ENCODE results near the gene RAB11B.
A peak's percentile ranks its signal among the peaks of the same experiment; 100 is the strongest.
"Not testable (repeated sequence)": the region's sequence is repeated elsewhere in the genome, so short reads cannot be mapped to it uniquely, and the experiment has no call there.

RAB11B gene

GRCh38 chr19:8397746-8398310, 7.7 kb downstream of the RAB11B start:
- Mint-ChIP-seq H3K27me3 (no peaks in the 10 kb centered on the region), H3K27ac (no peak overlapping the region), H3K4me1 (peaks cover 38% of the 10 kb centered on the region), H3K4me3 (no peak overlapping the region), H3K9me3 (no peaks in the 10 kb centered on the region)
- ATAC-seq: no peak
- DNase-seq: no peak

GRCh38 chr19:8398311-8398771, 8.2 kb downstream of the RAB11B start:
- Mint-ChIP-seq H3K4me1 (peaks cover 38% of the 10 kb centered on the region), H3K9me3 (no peaks in the 10 kb centered on the region), H3K27me3 (no peaks in the 10 kb centered on the region), H3K27ac (peak overlapping the region in 1 of 2 donors; percentile 54), H3K4me3 (no peak overlapping the region)
- no peak for DNase-seq
- ATAC-seq: no peak

- H3K4me3 Mint-ChIP-seq: no peak overlapping the region
- ATAC-seq: no peak
- H3K27me3 Mint-ChIP-seq: no peaks in the 10 kb centered on the region
- DNase-seq: no peak
- peaks cover 35% of the 10 kb centered on the region for H3K4me1 Mint-ChIP-seq
- no peak overlapping the region for H3K27ac Mint-ChIP-seq
- H3K9me3 Mint-ChIP-seq: no peaks in the 10 kb centered on the region
Observed at GRCh38 chr19:8399681-8400188, 9.6 kb downstream of the RAB11B start.

- no peak overlapping the region for H3K4me3 Mint-ChIP-seq
- H3K4me1 Mint-ChIP-seq: peaks cover 12% of the 10 kb centered on the region
- no peak for ATAC-seq
- DNase-seq: no peak
- H3K27ac Mint-ChIP-seq: peak overlapping the region in 1 of 2 donors; percentile 39
- no peaks in the 10 kb centered on the region for H3K27me3 Mint-ChIP-seq
- H3K9me3 Mint-ChIP-seq: no peaks in the 10 kb centered on the region
Observed at GRCh38 chr19:8401981-8402411, 11.8 kb downstream of the RAB11B start.

DNA sequence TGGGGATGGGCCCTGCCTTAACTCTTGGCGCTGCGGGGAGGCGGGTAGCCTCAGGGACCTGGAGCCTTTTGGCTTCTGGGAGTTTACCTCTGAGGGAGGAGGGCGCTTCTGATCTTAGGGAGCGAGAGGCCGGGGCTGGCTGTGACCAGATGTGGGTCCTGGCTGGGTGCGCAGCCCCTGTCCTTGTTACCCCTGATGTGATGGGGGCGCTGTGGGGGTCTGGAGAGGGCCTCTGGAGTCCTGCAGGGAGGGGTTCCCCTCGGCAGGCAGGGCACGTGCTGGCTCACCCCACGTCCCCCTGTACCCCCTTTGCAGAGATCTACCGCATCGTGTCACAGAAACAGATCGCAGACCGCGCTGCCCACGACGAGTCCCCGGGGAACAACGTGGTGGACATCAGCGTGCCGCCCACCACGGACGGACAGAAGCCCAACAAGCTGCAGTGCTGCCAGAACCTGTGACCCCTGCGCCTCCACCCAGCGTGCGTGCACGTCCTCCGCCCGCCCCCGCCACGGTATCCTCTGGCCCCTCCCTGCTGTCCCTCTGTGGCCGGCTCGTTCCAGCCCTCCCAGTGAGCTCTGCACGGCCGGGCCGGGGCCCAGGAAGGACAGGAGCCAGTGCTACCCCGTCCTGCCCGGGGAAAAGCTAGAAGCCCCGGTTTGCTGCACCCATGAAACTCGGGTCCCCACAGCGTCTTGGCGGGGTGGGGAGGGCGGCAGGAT, 13.1 kb downstream of the RAB11B start:
- Mint-ChIP-seq H3K4me3 (no peak overlapping the region), H3K27me3 (no peaks in the 10 kb centered on the region), H3K27ac (no peak overlapping the region), H3K4me1 (peaks cover 5% of the 10 kb centered on the region), H3K9me3 (no peaks in the 10 kb centered on the region)
- ATAC-seq (peak; percentile 42), DNase-seq (no peak)

DNA sequence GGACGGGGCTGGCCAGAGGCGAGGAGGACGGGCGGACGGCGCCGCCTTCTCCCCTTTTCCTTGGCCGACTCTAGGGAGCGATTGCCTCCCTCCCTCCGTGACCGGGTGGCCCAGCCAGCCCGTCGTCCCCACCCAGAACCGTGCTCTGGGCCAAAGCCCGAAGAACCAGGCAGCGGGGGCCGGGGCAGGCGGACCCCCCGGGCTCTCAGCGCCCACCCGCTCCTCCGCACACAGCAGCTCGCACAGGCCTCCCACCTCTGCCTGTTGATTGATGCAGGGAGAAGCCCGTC, 13.6 kb downstream of the RAB11B start:
- no peaks in the 10 kb centered on the region for H3K27me3 Mint-ChIP-seq
- peak; percentile 26 for ATAC-seq
- no peaks in the 10 kb centered on the region for H3K9me3 Mint-ChIP-seq
- H3K27ac Mint-ChIP-seq: no peak overlapping the region
- peaks cover 5% of the 10 kb centered on the region for H3K4me1 Mint-ChIP-seq
- H3K4me3 Mint-ChIP-seq: no peak overlapping the region
- no peak for DNase-seq

DNA sequence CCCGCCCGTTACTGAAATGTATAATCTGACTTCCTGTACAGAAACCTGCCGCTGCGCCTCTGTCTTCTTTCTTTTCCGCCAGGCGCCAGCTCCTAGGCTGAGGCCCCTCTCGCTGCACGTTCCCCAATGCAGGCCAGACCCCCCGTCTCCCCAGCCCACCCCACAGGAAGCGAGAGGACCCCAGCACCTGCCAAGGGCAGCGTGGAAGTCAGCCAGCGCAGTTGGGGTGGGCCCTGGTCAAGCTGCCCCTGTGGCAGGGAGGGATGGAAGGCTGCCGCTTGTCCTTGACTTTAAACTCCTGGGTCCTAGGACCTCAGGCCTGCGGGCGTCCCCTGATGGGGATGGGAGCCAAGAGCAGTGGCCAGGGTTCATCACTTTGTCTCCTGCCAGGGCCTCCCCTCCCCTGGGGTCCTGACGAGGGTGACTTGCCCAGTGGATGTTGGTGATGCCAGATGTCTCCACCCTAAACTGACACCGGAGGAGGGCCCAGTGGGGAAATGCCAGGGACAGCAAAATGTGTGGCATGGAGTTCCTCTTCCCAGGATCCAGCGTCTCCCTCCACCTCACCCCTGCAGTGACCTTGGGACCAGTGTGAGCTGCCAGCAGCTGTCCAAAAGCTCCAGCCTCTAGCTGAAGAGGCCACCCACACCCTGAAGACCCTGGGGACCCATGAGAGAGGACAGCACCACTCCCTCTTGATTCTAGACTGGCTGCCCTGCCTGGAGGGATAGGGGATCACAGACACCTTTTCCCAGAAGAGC, 14.4 kb downstream of the RAB11B start:
- Mint-ChIP-seq H3K27me3 (no peaks in the 10 kb centered on the region), H3K9me3 (no peaks in the 10 kb centered on the region), H3K4me1 (peaks cover 2% of the 10 kb centered on the region), H3K4me3 (no peak overlapping the region), H3K27ac (peak overlapping the region in 1 of 2 donors; percentile 33)
- DNase-seq (no peak), ATAC-seq (no peak)

DNA sequence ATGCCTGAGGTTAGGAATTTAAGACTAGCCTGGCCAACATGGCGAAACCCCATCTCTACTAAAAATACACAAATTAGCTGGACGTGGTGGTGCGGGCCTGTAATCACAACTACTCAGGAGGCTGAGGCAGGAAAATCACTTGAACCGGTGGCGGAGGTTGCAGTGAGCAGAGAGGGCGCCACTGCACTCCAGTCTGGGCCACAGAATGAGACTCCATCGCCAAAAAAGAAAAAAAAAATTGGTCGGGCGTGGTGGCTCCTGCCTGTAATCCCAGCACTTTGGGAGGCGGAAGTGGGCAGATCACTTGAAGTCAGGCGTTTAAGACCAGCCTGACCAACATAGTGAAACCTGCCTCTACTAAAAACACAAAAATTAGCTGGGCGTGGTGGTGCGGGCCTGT, 20.6 kb downstream of the RAB11B start:
- DNase-seq, H3K27me3 Mint-ChIP-seq, H3K27ac Mint-ChIP-seq, ATAC-seq, H3K4me3 Mint-ChIP-seq, H3K9me3 Mint-ChIP-seq: not testable (repeated sequence)
- peaks cover 10% of the 10 kb centered on the region for H3K4me1 Mint-ChIP-seq

DNA sequence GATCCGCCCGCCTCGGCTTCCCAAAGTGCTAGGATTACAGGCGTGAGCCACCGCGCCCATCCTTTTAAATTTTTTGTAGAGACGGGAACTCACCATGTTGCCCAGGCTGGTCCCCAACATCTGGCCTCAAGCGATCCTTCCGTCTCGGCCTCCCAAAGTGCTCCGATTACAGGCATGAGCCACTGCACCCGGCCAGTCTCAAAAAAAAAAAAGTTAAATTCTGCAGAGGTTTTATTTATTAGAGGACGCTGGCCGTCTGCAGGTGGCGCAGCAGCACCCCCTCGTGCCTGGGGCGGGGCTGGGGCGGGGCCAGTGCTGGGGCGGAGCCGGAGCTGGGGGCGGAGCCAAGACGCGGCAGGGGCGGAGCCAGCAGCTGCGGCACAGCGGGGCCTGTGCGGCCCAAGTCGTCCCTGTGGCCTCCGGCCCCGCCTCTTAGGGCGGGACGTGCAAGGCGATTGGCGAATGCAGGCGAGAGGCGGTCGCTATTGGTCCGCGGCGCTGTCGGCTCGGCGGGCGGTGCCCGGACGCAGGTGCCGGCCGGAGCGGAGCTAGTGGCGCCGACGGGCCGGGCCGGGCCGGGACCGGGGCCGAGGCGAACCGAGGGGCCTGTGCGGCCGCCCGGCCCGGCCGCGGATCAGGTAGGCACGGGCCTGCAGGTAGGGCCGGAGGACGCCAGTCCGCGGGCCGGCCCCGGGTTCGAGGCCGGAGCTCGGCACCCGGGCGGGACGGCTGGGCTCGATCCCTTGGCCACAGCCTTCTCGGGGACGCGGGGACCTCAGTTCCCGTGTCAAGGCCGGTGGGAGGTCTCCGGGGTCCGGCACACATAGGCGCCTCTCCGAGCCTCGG, 22.8 kb downstream of the RAB11B start, which contains the start of gene MARCHF2:
TSS of gene MARCHF2 (plus strand) at position 523 of the 846 bp plus-strand sequence. CDS start 8,536 bp downstream, outside the sequence.
- peak; percentile 100 for ATAC-seq
- no peak within 1 kb of the TSS for H3K27ac Mint-ChIP-seq

DNA sequence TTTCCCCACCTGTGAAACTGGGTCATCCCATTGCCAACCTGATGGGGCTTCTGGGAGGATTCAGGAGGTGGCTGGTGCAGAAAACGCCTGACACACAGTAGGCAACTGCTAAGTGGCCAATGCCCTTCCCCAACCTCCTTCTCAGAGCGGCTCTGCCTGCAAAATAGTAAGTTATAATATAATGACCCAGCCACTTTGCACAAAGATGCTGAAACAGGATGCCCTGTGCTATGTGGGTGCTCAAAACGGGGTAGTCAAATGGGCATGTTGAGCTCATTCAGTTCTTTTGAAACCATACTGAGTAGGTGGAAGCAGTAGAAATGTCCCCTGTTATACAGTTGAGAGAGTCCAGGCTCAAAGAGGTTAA, 23.5 kb downstream of the RAB11B start:
- Mint-ChIP-seq H3K9me3 (no peaks in the 10 kb centered on the region), H3K4me3 (peak overlapping the region; percentile 53 to 58), H3K4me1 (peaks cover 10% of the 10 kb centered on the region), H3K27me3 (no peaks in the 10 kb centered on the region), H3K27ac (no peak overlapping the region)
- ATAC-seq (peak; percentile 3), DNase-seq (no peak)

More for the DNA sequence above, 22.8 kb downstream of the RAB11B start, which contains the start of gene MARCHF2:
- Mint-ChIP-seq H3K9me3 (no peaks in the 10 kb centered on the region), H3K4me3 (peak within 1 kb of the TSS; percentile 53 to 63), H3K27me3 (no peaks in the 10 kb centered on the region), H3K4me1 (peaks cover 10% of the 10 kb centered on the region)
- DNase-seq: peak; percentile 95 to 96

DNA sequence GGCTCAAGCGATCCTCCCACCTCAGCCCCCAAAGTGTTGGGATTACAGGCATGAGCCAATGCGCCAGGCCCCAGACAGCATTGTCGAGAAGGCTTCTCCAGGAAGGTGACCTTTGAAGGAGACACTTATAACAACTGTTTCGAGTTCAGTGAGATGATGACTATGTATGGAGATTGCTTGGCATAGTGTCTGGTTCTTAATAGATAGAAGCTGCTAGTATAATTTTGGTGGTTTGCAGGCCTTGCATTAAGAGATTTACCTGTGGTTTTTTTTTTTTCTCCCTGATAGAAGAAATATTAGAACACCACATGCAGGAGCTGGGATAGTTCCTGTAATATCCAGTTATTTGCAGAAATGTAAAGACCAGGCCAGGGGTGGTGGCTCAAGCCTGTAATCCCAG, 26.6 kb downstream of the RAB11B start:
- Mint-ChIP-seq H3K27ac (no peak overlapping the region), H3K4me1 (peaks cover 10% of the 10 kb centered on the region), H3K9me3 (no peaks in the 10 kb centered on the region), H3K4me3 (no peak overlapping the region), H3K27me3 (no peaks in the 10 kb centered on the region)
- ATAC-seq (no peak), DNase-seq (no peak)

GRCh38 chr19:8421484-8422461, 31.6 kb downstream of the RAB11B start:
- H3K27me3 Mint-ChIP-seq: no peaks in the 10 kb centered on the region
- H3K4me3 Mint-ChIP-seq: no peak overlapping the region
- H3K27ac Mint-ChIP-seq: no peak overlapping the region
- no peak for ATAC-seq
- H3K4me1 Mint-ChIP-seq: no peaks in the 10 kb centered on the region
- DNase-seq: no peak
- no peaks in the 10 kb centered on the region for H3K9me3 Mint-ChIP-seq

GRCh38 chr19:8423817-8424223, 33.7 kb downstream of the RAB11B start:
- DNase-seq: no peak

DNA sequence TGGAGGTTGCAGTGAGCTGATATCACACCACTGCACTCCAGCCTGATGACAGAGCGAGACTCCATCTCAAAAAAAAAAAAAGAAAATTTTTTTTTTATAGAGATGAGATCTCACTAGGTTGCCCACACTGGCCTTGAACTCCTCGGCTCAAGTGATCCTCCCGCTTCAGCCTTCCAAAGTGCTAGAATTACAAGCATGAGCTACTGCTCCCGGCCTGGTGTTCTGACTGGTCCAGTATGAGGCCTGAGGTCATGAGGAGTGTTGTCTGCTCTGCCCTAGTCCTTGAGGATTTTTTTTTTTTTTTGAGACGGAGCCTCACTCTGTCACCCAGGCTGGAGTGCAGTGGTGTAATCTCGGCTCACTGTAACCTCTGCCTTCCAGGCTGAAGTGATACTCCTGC, 35.2 kb downstream of the RAB11B start:
- H3K27ac Mint-ChIP-seq: peak overlapping the region in 1 of 2 donors; percentile 80
- not testable (repeated sequence) for H3K9me3 Mint-ChIP-seq, H3K4me3 Mint-ChIP-seq, H3K27me3 Mint-ChIP-seq, DNase-seq, ATAC-seq, H3K4me1 Mint-ChIP-seq

More at GRCh38 chr19:8423817-8424223, 33.7 kb downstream of the RAB11B start:
- no peaks in the 10 kb centered on the region for H3K9me3 Mint-ChIP-seq
- no peaks in the 10 kb centered on the region for H3K27me3 Mint-ChIP-seq
- no peaks in the 10 kb centered on the region for H3K4me1 Mint-ChIP-seq
- H3K4me3 Mint-ChIP-seq: no peak overlapping the region
- no peak for ATAC-seq
- H3K27ac Mint-ChIP-seq: no peak overlapping the region

All from stimulated activated naive CD8-positive, alpha-beta T cell treated with anti-CD3 and anti-CD28 coated beads, Interleukin-15, amount 100 ng/mL, for 72 hours (primary cell).